ENCODE data around the gene ENTPD3.

DNA sequence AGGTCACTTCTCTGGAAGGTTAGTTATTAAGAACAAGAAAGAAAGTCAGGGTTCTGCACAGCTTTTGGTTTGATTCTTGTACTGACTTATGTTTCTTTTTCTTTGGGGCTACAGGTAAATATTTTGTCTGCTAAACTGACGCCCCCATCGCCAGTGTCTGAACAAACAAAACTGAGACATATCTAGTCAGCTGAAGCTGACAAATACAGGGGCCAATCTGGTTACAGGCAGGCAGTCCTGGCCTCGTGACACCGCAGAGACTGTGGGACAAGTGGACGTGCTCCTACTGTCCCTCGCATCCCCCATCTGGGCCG, 65.5 kb downstream of the ENTPD3 start:
- TF ChIP-seq, protein P1, sequence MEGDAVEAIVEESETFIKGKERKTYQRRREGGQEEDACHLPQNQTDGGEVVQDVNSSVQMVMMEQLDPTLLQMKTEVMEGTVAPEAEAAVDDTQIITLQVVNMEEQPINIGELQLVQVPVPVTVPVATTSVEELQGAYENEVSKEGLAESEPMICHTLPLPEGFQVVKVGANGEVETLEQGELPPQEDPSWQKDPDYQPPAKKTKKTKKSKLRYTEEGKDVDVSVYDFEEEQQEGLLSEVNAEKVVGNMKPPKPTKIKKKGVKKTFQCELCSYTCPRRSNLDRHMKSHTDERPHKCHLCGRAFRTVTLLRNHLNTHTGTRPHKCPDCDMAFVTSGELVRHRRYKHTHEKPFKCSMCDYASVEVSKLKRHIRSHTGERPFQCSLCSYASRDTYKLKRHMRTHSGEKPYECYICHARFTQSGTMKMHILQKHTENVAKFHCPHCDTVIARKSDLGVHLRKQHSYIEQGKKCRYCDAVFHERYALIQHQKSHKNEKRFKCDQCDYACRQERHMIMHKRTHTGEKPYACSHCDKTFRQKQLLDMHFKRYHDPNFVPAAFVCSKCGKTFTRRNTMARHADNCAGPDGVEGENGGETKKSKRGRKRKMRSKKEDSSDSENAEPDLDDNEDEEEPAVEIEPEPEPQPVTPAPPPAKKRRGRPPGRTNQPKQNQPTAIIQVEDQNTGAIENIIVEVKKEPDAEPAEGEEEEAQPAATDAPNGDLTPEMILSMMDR (IDR thresholded peaks at IDR 0.05): no peak
- no peak for TF ChIP-seq POLR2A (IDR thresholded peaks at IDR 0.05)
- no peak for TF ChIP-seq EP300 (IDR thresholded peaks at IDR 0.05)
- no peak for TF ChIP-seq POLR2AphosphoS5 (IDR thresholded peaks at IDR 0.05)
